Metanephros (tissue), 2 donors: ENCODE measurements around the gene SLC25A22. TPM values are rescaled to one million over a fixed set of nuclear protein-coding genes. Genes with fewer than 3 reads are reported as not detected.

ENCODE experiments used
- small RNA-seq: library from RNA; depleted of rRNA; stranded (forward); fragments of <200 nt; gene quantifications from one replicate; pipeline ENCODE3, GENCODE V24; 2014; ENCODE audit warnings: low replicate concordance
- total RNA-seq: library from RNA; depleted of rRNA; stranded (reverse); fragments of >200 nt; gene quantifications from one replicate; pipeline ENCODE4 v1.2.3, GENCODE V29; 2014

SLC25A22 gene
- total RNA-seq, result 10.7 TPM

GRCh38 chr11:798093-798713, at the start of gene SLC25A22:
Gene SLC25A22 (minus strand): TSS chr11:798281. CDS start chr11:795006, 3,275 bp downstream.

GRCh38 chr11:842370-843002, 44.4 kb upstream of the SLC25A22 start, which contains the start of the genes POLR2L and TSPAN4:
Gene POLR2L (minus strand): TSS chr11:842529. CDS start chr11:842508, 21 bp downstream.
Gene TSPAN4 (plus strand): TSS chr11:842852. CDS start chr11:850305, 7,453 bp downstream.

GRCh38 chr11:832529-833113, 34.5 kb upstream of the SLC25A22 start, which contains the start of gene CD151:
Gene CD151 (plus strand): TSS chr11:832952. CDS start chr11:836070, 3,118 bp downstream.

GRCh38 chr11:827897-828192, 29.8 kb upstream of the SLC25A22 start, which contains the start of gene CRACR2B:
Gene CRACR2B (plus strand): TSS chr11:827919. CDS start chr11:828608, 689 bp downstream.

GRCh38 chr11:818396-819128, 20.5 kb upstream of the SLC25A22 start, which contains the start of gene PNPLA2:
Gene PNPLA2 (plus strand): TSS chr11:818914. CDS start chr11:819719, 805 bp downstream.

GRCh38 chr11:809287-810039, 11.4 kb upstream of the SLC25A22 start, which contains the start of gene RPLP2:
Gene RPLP2 (plus strand): TSS chr11:809967. CDS start chr11:810235, 268 bp downstream.

GRCh38 chr11:789943-790342, 8.1 kb downstream of the SLC25A22 start, which contains the start of gene CEND1:
Gene CEND1 (minus strand): TSS chr11:790090. CDS start chr11:788576, 1,514 bp downstream.

GRCh38 chr11:777288-778255, 20.5 kb downstream of the SLC25A22 start, which contains the start of gene GATD1:
Gene GATD1 (minus strand): TSS chr11:777487. CDS start chr11:777462, 25 bp downstream.

GRCh38 chr11:747158-748006, 50.7 kb downstream of the SLC25A22 start, which contains the start of gene TALDO1:
Gene TALDO1 (plus strand): TSS chr11:747464. CDS start chr11:747482, 18 bp downstream.

Small RNA genes lying within 50 kb of the gene (small RNA-seq; reads per million reads assigned to genes)
- not detected for gene SNORA52

Other genes starting within 250 kb of the SLC25A22 start
- 2.3 TPM for gene LMNTD2, start 237.5 kb downstream of the SLC25A22 start, total RNA-seq
- 55.8 TPM for gene RASSF7, start 237.3 kb downstream of the SLC25A22 start, total RNA-seq
- gene PHRF1, start 221.8 kb downstream of the SLC25A22 start, total RNA-seq, result 29.7 TPM
- gene IRF7, start 182.3 kb downstream of the SLC25A22 start, total RNA-seq, result 18.1 TPM
- gene CDHR5, start 173.3 kb downstream of the SLC25A22 start, total RNA-seq, result 21.3 TPM
- gene SCT, start 171.1 kb downstream of the SLC25A22 start, total RNA-seq, result 7.6 TPM
- gene DRD4, start 161.0 kb downstream of the SLC25A22 start, total RNA-seq, result 1.3 TPM
- 27.9 TPM for gene DEAF1, start 103.1 kb downstream of the SLC25A22 start, total RNA-seq
- gene TMEM80, start 102.5 kb downstream of the SLC25A22 start, total RNA-seq, result 16.8 TPM
- gene EPS8L2, start 92.0 kb downstream of the SLC25A22 start, total RNA-seq, result 137 TPM
- 118 TPM for gene TALDO1, start 50.8 kb downstream of the SLC25A22 start, total RNA-seq
- 67.5 TPM for gene GATD1, start 20.8 kb downstream of the SLC25A22 start, total RNA-seq
- 0.12 TPM for gene CEND1, start 8.2 kb downstream of the SLC25A22 start, total RNA-seq
- 19.7 TPM for gene PIDD1, start 7.0 kb upstream of the SLC25A22 start, total RNA-seq
- 558 TPM for gene RPLP2, start 11.7 kb upstream of the SLC25A22 start, total RNA-seq
- 76.7 TPM for gene PNPLA2, start 20.6 kb upstream of the SLC25A22 start, total RNA-seq
- 12.9 TPM for gene CRACR2B, start 29.6 kb upstream of the SLC25A22 start, total RNA-seq
- gene CD151, start 34.7 kb upstream of the SLC25A22 start, total RNA-seq, result 153 TPM
- 39.9 TPM for gene POLR2L, start 44.2 kb upstream of the SLC25A22 start, total RNA-seq
- gene TSPAN4, start 44.6 kb upstream of the SLC25A22 start, total RNA-seq, result 75.3 TPM
- gene CHID1, start 112.5 kb upstream of the SLC25A22 start, total RNA-seq, result 55.0 TPM
- gene AP2A2, start 127.6 kb upstream of the SLC25A22 start, total RNA-seq, result 93.0 TPM
- 5.0 TPM for gene MUC6, start 238.4 kb upstream of the SLC25A22 start, total RNA-seq